HK-2 (cell line): ENCODE measurements around the gene PKD1.
"Not testable (repeated sequence)": the region's sequence is repeated elsewhere in the genome, so short reads cannot be mapped to it uniquely, and the experiment has no call there.

ENCODE experiments used
- DNase-seq: peaks from one replicate; pipeline ENCODE4 v3.0.0-alpha.2; 2018; ENCODE audit not compliant: unreplicated experiment

Gene PKD1

GRCh38 chr16:2107121-2107790 is 28.4 kb downstream of the PKD1 start:
- not testable (repeated sequence) for DNase-seq

- DNase-seq: not testable (repeated sequence)
Observed at GRCh38 chr16:2106211-2106610, 29.5 kb downstream of the PKD1 start.

GRCh38 chr16:2105769-2106168 is 29.9 kb downstream of the PKD1 start:
- not testable (repeated sequence) for DNase-seq

GRCh38 chr16:2105291-2105690 is 30.4 kb downstream of the PKD1 start:
- DNase-seq: not testable (repeated sequence)

- DNase-seq: not testable (repeated sequence)
Observed at GRCh38 chr16:2104464-2104863, 31.2 kb downstream of the PKD1 start.

- DNase-seq: no peak
Observed at GRCh38 chr16:2102471-2102870, 33.2 kb downstream of the PKD1 start.

- DNase-seq: not testable (repeated sequence)
Observed at GRCh38 chr16:2101581-2101980, 34.1 kb downstream of the PKD1 start.

GRCh38 chr16:2097689-2098088 is 38.0 kb downstream of the PKD1 start:
- DNase-seq: not testable (repeated sequence)

GRCh38 chr16:2096853-2097595 is 38.7 kb downstream of the PKD1 start:
- DNase-seq: peak; percentile 73

- no peak for DNase-seq
Observed at GRCh38 chr16:2095918-2096582, 39.6 kb downstream of the PKD1 start.

- no peak for DNase-seq
Observed at GRCh38 chr16:2095315-2095853, 40.3 kb downstream of the PKD1 start.

- no peak for DNase-seq
Observed at GRCh38 chr16:2093793-2094192, 41.9 kb downstream of the PKD1 start.

- DNase-seq: no peak
Observed at GRCh38 chr16:2092866-2093265, 42.8 kb downstream of the PKD1 start.

GRCh38 chr16:2092256-2092620 is 43.5 kb downstream of the PKD1 start:
- DNase-seq: no peak

GRCh38 chr16:2091547-2092255 is 44.0 kb downstream of the PKD1 start:
- DNase-seq: no peak

GRCh38 chr16:2090777-2091546 is 44.7 kb downstream of the PKD1 start:
- no peak for DNase-seq

- no peak for DNase-seq
Observed at GRCh38 chr16:2090481-2090776, 45.3 kb downstream of the PKD1 start.

GRCh38 chr16:2089706-2090480 is 45.8 kb downstream of the PKD1 start:
- DNase-seq: no peak

GRCh38 chr16:2088759-2089358 is 46.8 kb downstream of the PKD1 start:
- DNase-seq: no peak
